HG03342 (cell line): ENCODE measurements around the gene C15orf39.
A peak's percentile ranks its signal among the peaks of the same experiment; 100 is the strongest.
"Not testable (repeated sequence)": the region's sequence is repeated elsewhere in the genome, so short reads cannot be mapped to it uniquely, and the experiment has no call there.

Experiments used
- ATAC-seq: cut with Tn5 transposase; IDR thresholded peaks from one replicate; pipeline ENCODE4 v1.9.1; 2021; ENCODE audit warnings: mild to moderate bottlenecking, moderate library complexity; ENCODE audit not compliant: unreplicated experiment

Gene C15orf39

GRCh38 chr15:75201616-75202250, at the start of gene C15orf39:
Gene C15orf39 (plus strand): TSS chr15:75201882. CDS start chr15:75206049, 4,167 bp downstream.
- peak; percentile 38 for ATAC-seq

DNA sequence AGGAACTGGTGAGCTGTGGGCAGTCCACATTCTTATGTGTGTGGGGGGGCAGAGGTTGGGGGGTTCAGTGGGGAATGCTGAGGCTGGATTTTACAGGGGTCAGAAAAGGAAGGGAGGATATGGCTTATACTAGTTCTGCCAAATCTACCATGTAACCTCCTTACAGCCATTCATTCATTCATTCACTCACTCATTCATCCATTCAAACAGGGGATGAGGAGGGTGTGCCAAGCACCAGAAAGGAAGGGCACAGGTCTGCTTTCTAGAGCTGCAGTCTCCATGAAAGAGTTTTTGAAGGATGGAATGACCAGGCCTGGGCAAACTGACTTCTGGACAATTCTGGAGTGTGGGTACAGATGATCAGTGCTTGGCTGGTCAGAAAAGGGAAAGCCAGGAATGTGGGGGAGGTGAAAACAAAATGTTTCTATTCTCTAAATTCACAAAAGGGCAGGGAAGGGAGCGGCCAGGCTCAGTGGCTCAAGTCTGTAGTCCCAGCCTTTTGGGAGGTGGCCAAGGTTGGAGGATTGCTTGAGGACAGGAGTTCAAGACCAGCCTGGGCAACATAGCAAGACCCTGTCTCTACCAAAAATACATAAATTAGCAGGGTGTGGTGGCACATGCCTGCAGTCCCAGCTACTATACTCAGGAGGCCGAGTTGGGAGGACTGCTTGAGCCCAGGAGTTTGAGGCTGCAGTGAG, 49.2 kb upstream of the C15orf39 start:
- ATAC-seq = no peak

DNA sequence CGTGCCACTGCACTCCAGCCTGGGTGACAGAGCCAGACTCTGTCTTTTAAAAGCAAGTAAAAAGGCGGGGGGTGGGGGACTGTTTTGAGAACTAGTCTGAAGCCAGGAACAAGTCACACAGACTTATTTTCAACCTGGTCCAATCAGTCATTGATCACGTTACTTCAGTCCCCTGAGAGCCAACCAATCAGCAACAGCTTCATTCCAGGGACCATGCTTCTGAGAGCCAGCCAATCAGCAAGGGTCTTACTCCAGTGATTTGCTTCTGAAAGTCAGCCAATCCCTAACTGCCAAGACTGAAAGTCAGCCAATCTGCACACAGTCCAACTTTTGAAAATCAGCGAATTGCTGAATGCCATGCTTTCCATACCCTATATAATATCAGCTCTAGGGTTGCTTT, 48.6 kb upstream of the C15orf39 start:
- no peak for ATAC-seq

GRCh38 chr15:75153565-75154276, 48.0 kb upstream of the C15orf39 start:
- ATAC-seq = no peak

- ATAC-seq = no peak
Measured at GRCh38 chr15:75154461-75155062, 47.1 kb upstream of the C15orf39 start.

- ATAC-seq = no peak
Measured at GRCh38 chr15:75156326-75157215, 45.1 kb upstream of the C15orf39 start.

GRCh38 chr15:75158402-75158801, 43.3 kb upstream of the C15orf39 start:
- ATAC-seq = no peak

DNA sequence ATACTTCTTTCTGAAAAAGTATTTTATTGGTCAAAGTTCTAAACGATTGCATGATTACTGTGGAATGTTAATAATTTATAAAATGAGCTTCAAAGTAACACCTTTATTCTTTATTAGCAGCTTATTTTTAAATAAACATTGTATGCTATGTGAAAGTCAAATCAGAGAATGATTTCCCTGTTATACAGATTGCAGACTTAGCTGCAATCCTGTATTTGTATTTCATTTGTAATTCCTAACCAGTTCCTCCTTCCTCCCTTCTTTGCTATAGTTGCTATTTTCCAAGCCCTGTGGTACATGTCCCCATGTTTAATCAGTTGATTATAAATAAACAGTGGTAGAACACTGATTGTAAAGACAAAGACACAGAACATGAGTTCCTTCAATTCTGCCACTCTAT, 42.4 kb upstream of the C15orf39 start:
- ATAC-seq = no peak

DNA sequence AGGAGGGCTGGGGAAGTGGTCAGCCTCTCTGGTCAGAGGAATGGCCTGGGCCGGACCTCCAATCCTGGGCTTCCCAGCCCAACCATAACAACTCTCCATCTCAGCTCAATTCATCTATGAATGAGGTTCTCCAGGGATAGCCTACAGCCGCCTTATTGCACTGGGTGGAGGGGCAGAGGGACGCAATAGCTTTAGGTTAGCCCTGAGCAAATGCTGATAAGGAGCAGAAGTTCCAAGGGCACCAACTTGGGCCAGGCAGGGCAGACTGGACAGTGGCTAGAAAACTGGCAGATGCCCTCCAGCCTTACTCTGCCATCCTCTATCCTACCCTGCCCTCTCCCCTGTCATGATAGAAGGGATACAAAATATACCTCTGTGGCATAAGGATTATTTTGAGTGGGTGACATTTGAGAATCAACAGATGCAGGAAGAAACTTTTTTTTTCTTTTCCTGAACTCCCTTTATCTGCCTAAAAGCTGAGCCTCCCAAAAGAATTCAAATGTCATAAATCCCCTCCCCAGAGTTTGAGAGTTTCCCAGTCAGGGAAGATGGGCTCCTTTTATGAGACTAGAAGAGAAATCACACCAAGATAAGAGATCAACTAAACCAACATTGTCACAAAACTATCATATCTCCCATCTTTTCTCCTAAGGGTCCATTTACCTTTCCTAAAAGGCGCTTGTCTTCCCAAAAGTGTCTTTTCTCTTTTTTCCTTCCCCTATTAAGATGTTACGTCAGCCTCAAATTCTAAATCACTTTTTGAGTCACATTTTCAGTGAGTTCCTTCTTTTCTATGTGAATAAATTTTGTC, 40.4 kb upstream of the C15orf39 start:
- no peak for ATAC-seq

- ATAC-seq = no peak
Measured at GRCh38 chr15:75161917-75162414, 39.7 kb upstream of the C15orf39 start.

GRCh38 chr15:75163150-75163564, 38.5 kb upstream of the C15orf39 start:
- ATAC-seq = no peak

DNA sequence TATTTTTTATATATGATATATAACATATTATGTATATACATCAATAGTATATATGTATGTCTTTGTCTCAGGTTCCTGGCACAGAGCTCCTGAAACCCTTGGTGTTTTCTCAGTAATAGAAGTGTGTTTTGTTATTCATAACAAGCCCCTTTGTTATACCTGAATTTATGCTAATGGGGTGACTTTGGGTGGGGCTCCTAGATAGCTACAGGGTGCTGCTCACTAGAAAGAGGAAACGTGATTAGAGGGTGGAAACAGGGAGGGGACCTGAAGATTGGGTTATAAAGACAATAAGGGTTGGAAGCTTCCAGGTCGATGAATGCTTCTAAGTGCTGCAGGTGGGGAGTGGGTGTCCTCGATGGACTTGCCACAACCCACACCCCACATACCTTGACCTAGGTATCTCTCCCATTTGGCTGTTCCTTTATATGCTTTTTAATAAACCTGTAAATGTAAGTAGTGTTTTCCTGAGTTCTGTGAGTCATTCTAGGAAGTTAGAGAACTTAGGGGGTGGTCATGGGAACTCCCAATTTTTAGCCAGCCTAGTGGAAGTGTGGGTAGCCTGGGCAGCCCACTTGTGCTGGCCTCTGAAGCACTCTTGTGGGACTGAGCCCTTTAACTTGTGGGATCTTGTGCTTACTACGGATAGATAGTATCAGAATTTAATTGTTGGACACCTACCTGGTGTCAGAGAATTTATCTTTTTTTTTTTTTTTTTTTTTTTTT, 36.9 kb upstream of the C15orf39 start:
- no peak for ATAC-seq

- not testable (repeated sequence) for ATAC-seq
Measured at GRCh38 chr15:75166489-75167063, 35.1 kb upstream of the C15orf39 start.

DNA sequence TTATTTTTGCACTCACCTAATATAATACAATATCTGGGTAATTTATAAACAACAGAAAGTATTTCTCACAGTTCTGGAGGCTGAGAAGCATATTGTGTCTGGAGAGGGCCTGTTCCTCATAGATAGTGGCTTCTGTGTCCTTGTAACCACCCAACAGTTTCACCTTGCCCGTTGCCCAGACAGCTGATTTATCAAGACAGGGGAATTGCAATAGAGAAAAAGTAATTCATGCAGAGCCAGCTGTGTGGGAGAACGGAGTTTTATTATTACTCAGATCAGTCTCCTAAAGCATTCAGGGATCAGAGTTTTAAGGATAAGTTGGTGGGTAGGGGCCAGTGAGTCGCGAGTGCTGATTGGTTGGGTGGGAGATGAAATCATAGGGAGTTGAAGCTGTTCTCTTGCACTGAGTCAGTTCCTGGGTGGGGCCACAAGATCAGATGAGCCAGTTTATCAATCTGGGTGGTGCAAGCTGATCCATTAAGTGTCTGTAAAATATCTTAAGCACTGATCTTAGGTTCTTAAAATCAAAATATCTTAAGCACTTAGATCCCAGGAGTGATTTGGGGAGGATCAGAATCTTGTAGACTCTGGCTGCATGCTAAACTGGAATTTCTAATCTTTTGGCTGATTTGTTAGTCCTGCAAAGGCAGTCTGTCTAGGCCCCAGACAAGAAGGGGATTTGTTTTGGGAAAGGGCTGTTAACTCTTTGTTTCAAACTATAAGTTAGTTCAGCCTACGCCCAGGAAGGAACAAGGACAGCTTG, 33.9 kb upstream of the C15orf39 start:
- no peak for ATAC-seq

- no peak for ATAC-seq
Measured at GRCh38 chr15:75168374-75168773, 33.3 kb upstream of the C15orf39 start.

GRCh38 chr15:75170203-75170602, 31.5 kb upstream of the C15orf39 start:
- no peak for ATAC-seq

DNA sequence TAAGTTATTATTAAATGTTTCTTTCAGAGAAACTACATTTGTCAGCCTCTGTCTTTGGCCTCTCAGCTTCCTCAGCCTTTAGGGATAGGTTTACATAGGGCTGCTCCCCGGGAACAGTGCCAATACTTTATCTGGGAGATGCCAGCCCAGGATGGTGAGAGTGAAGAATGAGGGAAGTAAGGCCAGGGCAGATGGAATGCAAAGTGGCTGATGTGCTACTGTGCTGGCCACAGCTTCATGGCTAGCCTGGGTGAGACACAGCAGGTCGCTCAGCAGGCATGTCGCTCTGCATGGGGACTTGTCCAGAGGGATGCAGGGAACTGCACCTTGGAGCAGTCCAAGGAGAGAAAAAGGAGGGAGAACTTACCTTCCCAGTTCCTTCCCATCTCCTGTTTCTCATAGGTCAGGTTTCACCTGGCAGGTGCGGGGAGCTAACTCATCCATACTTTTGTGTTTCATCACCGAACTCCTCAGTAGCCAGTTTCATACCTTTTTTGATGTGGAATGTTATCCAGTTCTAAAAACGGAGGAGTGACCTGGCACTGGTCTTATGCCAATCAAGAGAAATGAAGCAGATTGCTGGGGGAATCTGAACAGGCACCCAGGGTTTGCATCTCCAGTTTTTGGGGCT, 30.9 kb upstream of the C15orf39 start:
- ATAC-seq = no peak
